T-helper 9 cell (primary cell): ENCODE measurements around the gene OXTR.

Experiments
- DNase-seq: peaks from one replicate; pipeline ENCODE4 v3.0.0-alpha.2; 2020
- total RNA-seq, 2 donors: gene quantifications; one replicate each; lab custom pipeline; 2026; lab: John Stamatoyannopoulos, UW

Gene OXTR
- 0.24 to 0.70 reads per million in 2 donors for total RNA-seq

GRCh38 chr3:8769088-8769822, at the start of gene OXTR:
Gene OXTR, minus strand, starts transcription at chr3:8769613. Its CDS starts 1,426 bp downstream, at chr3:8768187.
- peak; percentile 19 for DNase-seq

- no peak for DNase-seq
These were observed 48.1 kb upstream of the OXTR start for GRCh38 chr3:8817486-8817885.

- DNase-seq: no peak
These were observed 46.7 kb upstream of the OXTR start for GRCh38 chr3:8816106-8816505.

- no peak for DNase-seq
These were observed 44.0 kb upstream of the OXTR start for GRCh38 chr3:8813411-8813810.

GRCh38 chr3:8810561-8810960, 41.1 kb upstream of the OXTR start:
- DNase-seq: no peak

GRCh38 chr3:8805774-8806173, 36.4 kb upstream of the OXTR start:
- no peak for DNase-seq

GRCh38 chr3:8802256-8802655, 32.8 kb upstream of the OXTR start:
- no peak for DNase-seq

- DNase-seq: no peak
These were observed 30.6 kb upstream of the OXTR start for GRCh38 chr3:8800016-8800415.

GRCh38 chr3:8794247-8794646, 24.8 kb upstream of the OXTR start:
- no peak for DNase-seq

- DNase-seq: no peak
These were observed 23.8 kb upstream of the OXTR start for GRCh38 chr3:8793242-8793641.

GRCh38 chr3:8790529-8790928, 21.1 kb upstream of the OXTR start:
- DNase-seq: no peak

- DNase-seq: no peak
These were observed 15.4 kb upstream of the OXTR start for GRCh38 chr3:8784676-8785435.

- no peak for DNase-seq
These were observed 10.9 kb upstream of the OXTR start for GRCh38 chr3:8780279-8780678.

- DNase-seq: no peak
These were observed 9.1 kb upstream of the OXTR start for GRCh38 chr3:8778475-8778874.

GRCh38 chr3:8777978-8778267, 8.5 kb upstream of the OXTR start:
- DNase-seq: no peak

GRCh38 chr3:8777201-8777977, 8.0 kb upstream of the OXTR start:
- no peak for DNase-seq

GRCh38 chr3:8776406-8776805, 7.0 kb upstream of the OXTR start:
- no peak for DNase-seq

GRCh38 chr3:8775602-8776001, 6.2 kb upstream of the OXTR start:
- no peak for DNase-seq

GRCh38 chr3:8775181-8775580, 5.8 kb upstream of the OXTR start:
- no peak for DNase-seq

GRCh38 chr3:8773941-8774542, 4.6 kb upstream of the OXTR start:
- DNase-seq: no peak

GRCh38 chr3:8768364-8769087, 887 bp downstream of the OXTR start:
- DNase-seq: no peak

- no peak for DNase-seq
These were observed 1.6 kb downstream of the OXTR start for GRCh38 chr3:8767667-8768363.
